ENCODE measurements around the gene CYLC1.

Gene CYLC1

GRCh38 chrX:83860846-83861245 is at the start of gene CYLC1:
Gene CYLC1 (plus strand): TSS chrX:83861146. CDS start chrX:83861183, 37 bp downstream.
- no peak for DNase-seq (ENCODE audit: low read depth in 2 of 3, low spot score in 2 of 3)

GRCh38 chrX:83819304-83819703 is 41.6 kb upstream of the CYLC1 start:
- DNase-seq (ENCODE audit: low read depth in 2 of 3, low spot score in 2 of 3) = no peak

- DNase-seq (ENCODE audit: low read depth in 2 of 3, low spot score in 2 of 3) = no peak
These were observed 31.1 kb upstream of the CYLC1 start for GRCh38 chrX:83829874-83830273.

GRCh38 chrX:83845397-83845796 is 15.5 kb upstream of the CYLC1 start:
- DNase-seq (ENCODE audit: low read depth in 2 of 3, low spot score in 2 of 3) = no peak

GRCh38 chrX:83847339-83847738 is 13.6 kb upstream of the CYLC1 start:
- DNase-seq (ENCODE audit: low read depth in 2 of 3, low spot score in 2 of 3) = no peak

GRCh38 chrX:83888585-83888984 is 27.6 kb downstream of the CYLC1 start:
- DNase-seq (ENCODE audit: low read depth in 2 of 3, low spot score in 2 of 3) = no peak

- DNase-seq (ENCODE audit: low read depth in 2 of 3, low spot score in 2 of 3) = no peak
These were observed 31.5 kb downstream of the CYLC1 start for GRCh38 chrX:83892433-83892832.

GRCh38 chrX:83906921-83907320 is 46.0 kb downstream of the CYLC1 start:
- DNase-seq (ENCODE audit: low read depth in 2 of 3, low spot score in 2 of 3) = no peak

GRCh38 chrX:83916525-83916924 is 55.6 kb downstream of the CYLC1 start:
- no peak for DNase-seq (ENCODE audit: low read depth in 2 of 3, low spot score in 2 of 3)

- DNase-seq (ENCODE audit: low read depth in 2 of 3, low spot score in 2 of 3) = no peak
These were observed 73.3 kb downstream of the CYLC1 start for GRCh38 chrX:83934220-83934619.
